Amniotic stem cell (primary cell): ENCODE results near the gene CCDC47.

ENCODE experiments used
- DNase-seq: peaks from one replicate; lab custom pipeline; 2025; lab: John Stamatoyannopoulos, UW

CCDC47 gene

DNA sequence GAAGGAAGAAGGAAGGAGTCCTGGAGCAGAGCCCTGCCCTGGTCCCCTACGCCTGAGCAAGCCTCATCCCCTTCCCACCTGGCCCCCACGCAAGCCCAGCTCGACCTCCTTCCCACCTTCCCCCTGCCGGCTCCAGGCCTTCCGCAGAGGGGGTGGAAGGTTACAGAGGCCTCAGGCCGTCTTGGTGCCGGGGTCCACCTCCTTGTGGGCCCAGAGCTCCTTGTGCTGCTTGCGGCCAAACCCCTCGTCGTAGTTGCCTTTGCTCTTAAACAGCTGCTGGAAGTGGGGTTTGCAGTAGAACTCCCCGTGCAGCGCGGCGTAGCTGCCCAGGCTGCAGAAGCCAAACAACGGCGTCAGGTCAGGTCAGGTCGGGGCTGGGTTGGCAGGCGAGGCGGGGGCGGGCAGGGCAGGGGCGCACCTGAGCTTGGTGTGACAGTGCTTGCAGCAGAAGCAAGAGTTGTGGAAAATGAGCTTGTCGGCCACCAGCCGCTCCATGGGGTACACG is 75.0 kb downstream of the CCDC47 start:
- no peak for DNase-seq

DNA sequence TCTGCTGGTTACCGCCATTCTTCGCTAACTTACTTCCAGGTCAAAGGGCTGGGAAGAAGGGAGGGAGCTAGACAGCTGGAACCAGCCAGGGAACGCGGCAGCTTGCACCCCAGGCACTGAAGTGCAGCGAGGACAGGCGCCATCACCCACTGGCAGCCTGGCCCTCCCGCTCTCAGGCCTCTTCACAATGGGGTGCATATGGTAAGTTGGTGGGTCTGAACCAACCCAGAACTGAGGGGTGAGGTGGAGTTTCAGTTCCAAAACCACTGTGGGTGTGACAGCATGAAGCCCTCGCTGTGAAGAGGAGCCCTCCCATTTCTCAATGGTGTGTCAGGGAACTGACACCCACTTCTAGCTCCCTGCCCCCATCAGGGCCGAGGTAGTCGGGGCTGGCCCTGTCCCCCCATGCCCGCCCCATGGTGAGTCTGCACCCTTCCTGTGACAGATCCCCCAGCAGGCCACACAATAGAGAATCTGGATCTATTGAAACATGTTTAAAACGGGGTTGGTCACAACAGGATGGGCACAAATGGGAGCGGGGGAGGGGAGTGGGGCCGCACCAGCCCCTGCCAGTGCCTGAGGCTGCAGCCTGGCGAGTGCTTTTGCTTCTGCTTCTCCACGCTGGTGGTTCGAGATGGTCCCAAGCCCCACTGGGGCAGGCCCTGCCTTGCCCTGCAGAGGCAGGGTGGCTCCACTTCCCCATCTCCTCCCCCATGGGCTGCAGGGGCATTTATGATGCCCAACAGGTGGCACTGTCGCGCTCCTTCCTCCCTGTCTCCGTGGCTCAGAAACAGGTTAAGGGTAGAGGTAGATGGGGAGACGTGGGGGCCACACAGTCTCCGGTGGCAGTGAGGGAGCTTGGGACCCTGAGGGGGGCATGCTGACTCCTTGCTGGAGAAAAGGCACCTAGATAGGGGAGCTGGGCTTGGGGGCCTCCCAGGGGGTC is 75.8 kb downstream of the CCDC47 start:
- no peak for DNase-seq

DNA sequence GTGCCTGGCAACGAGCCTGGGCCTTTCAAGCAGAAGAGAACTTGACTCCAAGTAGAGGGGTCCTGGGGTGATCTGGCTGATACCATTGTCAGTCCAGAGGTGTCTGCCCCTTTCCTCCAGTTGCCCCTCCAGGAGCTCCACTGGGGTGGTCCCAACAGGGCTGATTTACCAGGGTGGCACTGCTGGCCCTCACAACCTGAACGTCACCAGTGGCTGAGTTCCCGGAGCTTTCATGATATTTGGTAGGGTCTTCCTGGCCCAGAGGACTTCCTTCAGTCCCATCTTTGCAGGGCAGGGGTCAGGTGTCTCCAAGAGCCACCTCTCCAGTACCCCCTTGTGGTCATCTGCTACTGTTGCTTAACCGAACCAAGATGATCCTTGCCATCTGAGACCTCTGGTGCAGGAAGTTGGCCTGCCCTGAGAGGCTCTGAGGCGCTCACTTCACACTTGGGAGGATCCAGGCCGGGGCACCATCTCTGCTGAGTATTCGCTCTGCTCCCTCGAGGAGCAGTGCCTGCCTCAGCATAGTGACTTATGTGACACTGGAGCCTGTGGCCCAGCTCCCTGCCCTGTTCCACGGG is 76.9 kb downstream of the CCDC47 start:
- DNase-seq: no peak

DNA sequence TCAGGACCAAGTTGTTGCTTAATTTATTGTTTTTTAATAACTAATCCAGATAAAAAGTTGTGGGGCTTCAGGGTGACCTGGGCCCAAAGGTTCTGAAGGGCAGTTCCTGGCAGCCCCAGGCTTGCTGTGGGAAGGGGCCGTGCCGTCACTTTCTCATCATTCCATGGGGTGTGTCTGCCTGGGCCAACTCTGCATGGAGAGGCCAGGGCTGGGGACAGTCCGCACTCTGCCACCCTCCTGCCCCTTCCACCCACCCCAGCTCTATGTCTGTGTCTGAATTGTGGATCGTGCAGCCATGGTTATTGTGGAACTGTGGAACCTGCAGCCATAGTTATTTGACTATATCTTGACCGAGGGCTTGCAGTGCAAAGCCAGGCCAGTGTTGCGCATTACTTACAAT is 77.5 kb downstream of the CCDC47 start:
- DNase-seq: no peak
